Measurements from ENCODE around the gene ASTN2. TPM values are rescaled to one million over a fixed set of nuclear protein-coding genes. Genes with fewer than 3 reads are reported as not detected.

The ASTN2 gene
- total RNA-seq, 1 donor from 2014 or later: 29.0 TPM

DNA sequence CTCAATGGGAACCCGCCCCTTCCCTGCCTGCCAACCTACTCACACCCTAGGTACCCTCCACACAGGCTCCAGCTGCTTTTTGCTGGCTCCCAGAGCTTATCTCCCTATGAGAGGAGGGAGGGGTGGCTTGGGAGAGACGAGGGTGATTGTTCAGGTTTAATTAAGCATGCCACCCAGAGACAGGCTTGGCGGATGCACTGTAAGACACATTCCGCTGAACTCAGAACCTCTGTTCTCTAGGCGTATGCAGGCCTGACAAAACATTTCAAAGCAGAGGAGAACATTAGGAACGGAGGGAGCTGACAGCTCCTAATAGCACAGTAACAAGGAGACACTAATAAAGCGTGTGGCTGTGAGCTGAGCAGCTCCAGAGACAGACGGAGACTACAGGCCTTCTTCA lies 647.6 kb downstream of the ASTN2 start:
- TF ChIP-seq, protein P1, sequence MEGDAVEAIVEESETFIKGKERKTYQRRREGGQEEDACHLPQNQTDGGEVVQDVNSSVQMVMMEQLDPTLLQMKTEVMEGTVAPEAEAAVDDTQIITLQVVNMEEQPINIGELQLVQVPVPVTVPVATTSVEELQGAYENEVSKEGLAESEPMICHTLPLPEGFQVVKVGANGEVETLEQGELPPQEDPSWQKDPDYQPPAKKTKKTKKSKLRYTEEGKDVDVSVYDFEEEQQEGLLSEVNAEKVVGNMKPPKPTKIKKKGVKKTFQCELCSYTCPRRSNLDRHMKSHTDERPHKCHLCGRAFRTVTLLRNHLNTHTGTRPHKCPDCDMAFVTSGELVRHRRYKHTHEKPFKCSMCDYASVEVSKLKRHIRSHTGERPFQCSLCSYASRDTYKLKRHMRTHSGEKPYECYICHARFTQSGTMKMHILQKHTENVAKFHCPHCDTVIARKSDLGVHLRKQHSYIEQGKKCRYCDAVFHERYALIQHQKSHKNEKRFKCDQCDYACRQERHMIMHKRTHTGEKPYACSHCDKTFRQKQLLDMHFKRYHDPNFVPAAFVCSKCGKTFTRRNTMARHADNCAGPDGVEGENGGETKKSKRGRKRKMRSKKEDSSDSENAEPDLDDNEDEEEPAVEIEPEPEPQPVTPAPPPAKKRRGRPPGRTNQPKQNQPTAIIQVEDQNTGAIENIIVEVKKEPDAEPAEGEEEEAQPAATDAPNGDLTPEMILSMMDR (IDR thresholded peaks at IDR 0.05; ENCODE audit: unreplicated experiment): no peak
- Mint-ChIP-seq H3K9me3 (ENCODE audit: low read depth) (no peaks in the 10 kb centered on the region), H3K27me3 (no peaks in the 10 kb centered on the region), H3K4me3 (ENCODE audit: low read depth) (no peak overlapping the region), H3K36me3 (ENCODE audit: insufficient read depth) (no peaks in the 10 kb centered on the region), H3K27ac (no peak overlapping the region), H3K4me1 (ENCODE audit: low read depth) (no peaks in the 10 kb centered on the region)
- no peak for DNase-seq (ENCODE audit: low spot score, unreplicated experiment)

DNA sequence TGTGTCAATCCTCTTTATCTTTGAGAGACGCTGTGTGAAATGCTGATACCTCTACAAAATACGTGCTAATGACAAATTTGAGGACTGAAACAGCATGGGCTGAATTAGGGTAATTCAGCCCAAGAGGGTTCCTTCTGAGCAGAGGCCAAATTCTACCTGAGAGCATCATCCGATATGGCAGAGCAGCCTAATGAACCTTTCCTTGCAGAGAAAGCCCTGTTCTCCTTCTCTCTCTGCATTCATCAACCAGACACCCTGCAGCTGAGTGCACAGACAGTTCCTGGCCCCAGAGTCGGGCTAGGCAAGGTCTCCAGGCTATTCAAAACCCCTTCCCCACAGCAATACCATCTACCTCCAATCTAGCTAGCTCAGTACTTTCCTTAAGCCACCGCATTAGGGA lies 649.8 kb downstream of the ASTN2 start:
- H3K27me3 Mint-ChIP-seq: no peaks in the 10 kb centered on the region
- TF ChIP-seq, protein P1 (IDR thresholded peaks at IDR 0.05; ENCODE audit: unreplicated experiment): no peak
- no peak overlapping the region for H3K27ac Mint-ChIP-seq
- DNase-seq (ENCODE audit: low spot score, unreplicated experiment): no peak
- H3K4me1 Mint-ChIP-seq (ENCODE audit: low read depth): no peaks in the 10 kb centered on the region
- no peaks in the 10 kb centered on the region for H3K9me3 Mint-ChIP-seq (ENCODE audit: low read depth)
- H3K36me3 Mint-ChIP-seq (ENCODE audit: insufficient read depth): no peaks in the 10 kb centered on the region
- H3K4me3 Mint-ChIP-seq (ENCODE audit: low read depth): no peak overlapping the region

DNA sequence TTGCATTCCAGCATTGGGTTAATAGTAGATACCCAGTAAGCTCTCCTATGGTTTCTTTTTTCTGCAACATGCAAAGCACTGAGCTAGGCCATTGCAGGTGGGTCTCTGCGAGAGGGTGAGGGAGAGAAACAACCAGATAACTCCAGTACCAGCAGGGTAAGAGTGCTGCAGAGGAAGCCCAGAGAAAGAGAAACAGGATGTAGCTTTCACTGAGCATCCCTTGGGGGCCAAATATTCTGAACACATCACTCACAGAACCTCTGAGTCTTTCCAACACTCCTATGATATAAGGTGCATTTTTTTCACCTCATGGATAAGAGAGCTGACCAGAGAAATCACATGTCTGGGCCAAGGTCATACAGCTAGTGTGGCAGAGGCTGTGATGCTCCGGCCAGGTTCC lies 651.1 kb downstream of the ASTN2 start:
- TF ChIP-seq, protein P1 (IDR thresholded peaks at IDR 0.05; ENCODE audit: unreplicated experiment): no peak
- Mint-ChIP-seq H3K27ac (no peak overlapping the region), H3K27me3 (no peaks in the 10 kb centered on the region), H3K4me1 (ENCODE audit: low read depth) (no peaks in the 10 kb centered on the region), H3K36me3 (ENCODE audit: insufficient read depth) (no peaks in the 10 kb centered on the region), H3K9me3 (ENCODE audit: low read depth) (no peaks in the 10 kb centered on the region), H3K4me3 (ENCODE audit: low read depth) (no peak overlapping the region)
- DNase-seq (ENCODE audit: low spot score, unreplicated experiment): no peak

DNA sequence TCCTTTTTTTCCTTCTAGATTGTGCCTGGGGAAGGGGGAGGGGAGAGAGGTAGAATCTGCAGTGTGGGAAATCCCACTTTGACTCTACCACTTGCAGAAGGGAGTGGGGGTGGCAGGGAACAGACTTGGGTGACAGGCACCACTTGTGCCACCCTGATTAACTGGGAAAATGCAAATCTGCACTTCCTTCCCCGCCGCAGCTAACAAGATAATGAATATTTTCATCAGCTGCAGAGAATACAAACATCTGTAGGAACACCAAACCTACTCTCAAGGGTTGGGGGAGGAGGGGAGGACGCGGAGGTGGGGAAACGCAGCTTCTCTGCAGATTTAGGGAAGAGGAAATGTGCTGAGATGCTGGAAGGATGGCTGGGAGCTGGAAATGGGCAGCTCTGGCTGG lies 654.2 kb downstream of the ASTN2 start:
- H3K27me3 Mint-ChIP-seq: no peaks in the 10 kb centered on the region
- H3K9me3 Mint-ChIP-seq (ENCODE audit: low read depth): no peaks in the 10 kb centered on the region
- no peak overlapping the region for H3K4me3 Mint-ChIP-seq (ENCODE audit: low read depth)
- H3K4me1 Mint-ChIP-seq (ENCODE audit: low read depth): no peaks in the 10 kb centered on the region
- no peak for DNase-seq (ENCODE audit: low spot score, unreplicated experiment)
- H3K36me3 Mint-ChIP-seq (ENCODE audit: insufficient read depth): no peaks in the 10 kb centered on the region
- H3K27ac Mint-ChIP-seq: no peak overlapping the region
- TF ChIP-seq, protein P1 (IDR thresholded peaks at IDR 0.05; ENCODE audit: unreplicated experiment): no peak

DNA sequence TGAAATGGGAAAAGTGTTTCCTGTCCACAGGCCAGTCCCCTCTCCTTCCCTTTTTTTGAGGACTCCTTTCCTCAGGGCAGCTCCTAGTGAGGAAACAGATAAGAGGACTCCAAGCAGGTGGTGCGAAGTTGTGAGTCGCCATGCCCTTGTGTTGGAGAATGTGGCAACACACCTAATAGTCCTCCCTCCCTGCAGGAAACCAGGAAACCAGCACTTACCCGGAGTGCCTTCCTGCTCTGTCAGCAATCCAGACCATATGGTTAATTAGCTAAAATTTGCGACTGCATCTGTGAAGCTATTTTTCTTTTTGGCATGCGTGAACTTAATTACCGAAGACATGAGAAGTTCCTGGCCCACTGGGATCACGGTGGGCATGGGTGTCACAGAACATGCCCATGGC lies 657.8 kb downstream of the ASTN2 start:
- TF ChIP-seq, protein P1 (IDR thresholded peaks at IDR 0.05; ENCODE audit: unreplicated experiment): no peak
- H3K4me1 Mint-ChIP-seq (ENCODE audit: low read depth): no peaks in the 10 kb centered on the region
- H3K9me3 Mint-ChIP-seq (ENCODE audit: low read depth): no peaks in the 10 kb centered on the region
- H3K27me3 Mint-ChIP-seq: no peaks in the 10 kb centered on the region
- H3K4me3 Mint-ChIP-seq (ENCODE audit: low read depth): no peak overlapping the region
- DNase-seq (ENCODE audit: low spot score, unreplicated experiment): no peak
- no peaks in the 10 kb centered on the region for H3K36me3 Mint-ChIP-seq (ENCODE audit: insufficient read depth)
- no peak overlapping the region for H3K27ac Mint-ChIP-seq

Data from progenitor cell of endocrine pancreas (in vitro differentiated cells).